ENCODE results near the gene TNFAIP3. TPM values are rescaled to one million over a fixed set of nuclear protein-coding genes. Genes with fewer than 3 reads are reported as not detected.

TNFAIP3 gene
- total RNA-seq, 1 donor from 2014 or later = 7.8 TPM

- no peak for DNase-seq (ENCODE audit: low read depth)
Observed at GRCh38 chr6:137863091-137863797, 3.8 kb upstream of the TNFAIP3 start.

- no peak for DNase-seq (ENCODE audit: low read depth)
Observed at GRCh38 chr6:137864812-137865508, 2.1 kb upstream of the TNFAIP3 start.

- DNase-seq (ENCODE audit: low read depth) = no peak
Observed at GRCh38 chr6:137866200-137866913, 702 bp upstream of the TNFAIP3 start.

GRCh38 chr6:137867685-137868509 is 838 bp downstream of the TNFAIP3 start:
- peak; percentile 39 for DNase-seq (ENCODE audit: low read depth)

- no peak for DNase-seq (ENCODE audit: low read depth)
Observed at GRCh38 chr6:137868721-137869548, 1.9 kb downstream of the TNFAIP3 start.

GRCh38 chr6:137869549-137870307 is 2.7 kb downstream of the TNFAIP3 start:
- no peak for DNase-seq (ENCODE audit: low read depth)

GRCh38 chr6:137870308-137870644 is 3.2 kb downstream of the TNFAIP3 start:
- no peak for DNase-seq (ENCODE audit: low read depth)

GRCh38 chr6:137870744-137871247 is 3.7 kb downstream of the TNFAIP3 start:
- DNase-seq (ENCODE audit: low read depth) = no peak

- no peak for DNase-seq (ENCODE audit: low read depth)
Observed at GRCh38 chr6:137871291-137871690, 4.2 kb downstream of the TNFAIP3 start.

GRCh38 chr6:137871831-137872454 is 4.9 kb downstream of the TNFAIP3 start:
- no peak for DNase-seq (ENCODE audit: low read depth)

GRCh38 chr6:137872581-137873115 is 5.6 kb downstream of the TNFAIP3 start:
- DNase-seq (ENCODE audit: low read depth) = no peak

GRCh38 chr6:137873273-137873762 is 6.3 kb downstream of the TNFAIP3 start:
- DNase-seq (ENCODE audit: low read depth) = peak; percentile 53

- no peak for DNase-seq (ENCODE audit: low read depth)
Observed at GRCh38 chr6:137874204-137875057, 7.4 kb downstream of the TNFAIP3 start.

GRCh38 chr6:137875058-137875520 is 8.0 kb downstream of the TNFAIP3 start:
- DNase-seq (ENCODE audit: low read depth) = no peak

- DNase-seq (ENCODE audit: low read depth) = no peak
Observed at GRCh38 chr6:137875606-137876005, 8.5 kb downstream of the TNFAIP3 start.

- no peak for DNase-seq (ENCODE audit: low read depth)
Observed at GRCh38 chr6:137876547-137876946, 9.5 kb downstream of the TNFAIP3 start.

- DNase-seq (ENCODE audit: low read depth) = no peak
Observed at GRCh38 chr6:137877113-137877512, 10.1 kb downstream of the TNFAIP3 start.

GRCh38 chr6:137877606-137878005 is 10.5 kb downstream of the TNFAIP3 start:
- no peak for DNase-seq (ENCODE audit: low read depth)

All from myocyte (in vitro differentiated cells).